ENCODE results near the gene SPDYE4. TPM values are rescaled to one million over a fixed set of nuclear protein-coding genes. Genes with fewer than 3 reads are reported as not detected.

SPDYE4 gene
- total and polyA plus RNA-seq, 7 experiments from 2014 or later: 0.34 TPM; not detected in 6

DNA sequence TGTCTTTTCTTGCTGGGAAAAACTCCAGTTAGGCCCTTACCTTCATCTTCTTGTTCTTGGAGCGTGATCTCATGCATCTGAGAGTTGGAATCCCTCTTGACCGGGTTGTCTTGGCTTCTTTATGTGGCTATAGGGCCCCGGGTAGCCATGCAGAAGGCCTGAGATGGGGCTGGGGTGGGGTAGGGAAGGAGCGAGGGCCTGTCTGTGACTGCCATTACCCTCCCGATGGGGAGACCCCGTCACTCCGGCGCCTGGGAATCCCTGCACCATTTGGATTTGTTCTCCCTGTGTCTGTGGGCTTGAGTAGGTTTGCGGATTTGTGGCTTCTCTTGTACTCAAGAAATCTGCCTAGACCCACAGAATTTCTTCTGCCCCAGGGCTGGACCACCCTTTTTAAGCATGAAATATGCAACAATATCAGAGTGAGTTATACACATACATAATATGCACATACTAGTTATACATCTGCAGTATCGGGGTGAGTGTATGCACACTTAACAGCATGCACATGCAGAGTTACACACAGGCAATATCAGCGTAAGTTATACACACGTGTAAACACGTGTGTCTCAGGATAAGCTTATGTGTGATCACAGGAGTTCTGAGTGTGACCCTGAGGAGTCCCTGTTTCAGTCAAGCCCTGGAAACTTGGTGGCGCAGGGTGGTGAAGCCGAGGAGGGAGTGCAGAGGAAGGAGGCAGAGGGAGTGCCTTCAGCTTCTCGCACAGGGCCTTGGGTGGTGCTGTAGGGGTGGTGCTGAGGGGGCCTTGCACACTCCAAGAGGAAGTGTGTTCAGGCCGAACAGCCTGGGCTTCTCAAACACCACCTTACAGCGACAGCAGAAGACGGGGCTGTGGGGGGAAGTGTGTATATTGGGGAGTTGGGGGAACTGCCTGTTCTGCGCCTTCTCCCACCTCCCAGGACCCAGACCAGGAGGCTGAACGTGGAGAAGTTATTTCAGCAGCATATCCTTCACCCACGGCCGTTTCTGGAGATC lies 32.2 kb downstream of the SPDYE4 start:
- no peaks in the 10 kb centered on the region for H3K27me3 ChIP-seq (ENCODE audit: control insufficient read depth in 2 of 2, insufficient read depth in 2 of 2, low read length in 2 of 2)
- no peaks in the 10 kb centered on the region for H3K9me3 Mint-ChIP-seq
- no peaks in the 10 kb centered on the region for H3K36me3 Mint-ChIP-seq
- no peak overlapping the region for H3K4me3 Mint-ChIP-seq
- ChIA-PET CTCF (no interaction called here), POLR2A (no interaction called here)
- intact Hi-C loops (cut with micrococcal nuclease): no loop called here
- no peak overlapping the region for H3K27ac Mint-ChIP-seq
- H3K4me1 Mint-ChIP-seq: peaks cover 0 to 2% (median 0%) of the 10 kb centered on the region in 7 donors
- H3K4me3 ChIP-seq (ENCODE audit: low read length): no peak overlapping the region
- no peaks in the 10 kb centered on the region for H3K36me3 ChIP-seq (ENCODE audit: control insufficient read depth in 2 of 3, insufficient read depth in 3 of 3, low read length in 3 of 3)
- no peaks in the 10 kb centered on the region for H3K9me3 ChIP-seq (ENCODE audit: control insufficient read depth in 2 of 3, low read length in 3 of 3)
- ATAC-seq: peak; percentile 50
- no peaks in the 10 kb centered on the region for H3K4me1 ChIP-seq (ENCODE audit: control insufficient read depth in 2 of 2, insufficient read depth in 2 of 2, low read length in 2 of 2)
- no peak for DNase-seq
- peaks cover 5 to 11% (median 5%) of the 10 kb centered on the region in 5 donors for H3K27me3 Mint-ChIP-seq
- H3K27ac ChIP-seq (ENCODE audit: low read depth, low read length): no peak overlapping the region

DNA sequence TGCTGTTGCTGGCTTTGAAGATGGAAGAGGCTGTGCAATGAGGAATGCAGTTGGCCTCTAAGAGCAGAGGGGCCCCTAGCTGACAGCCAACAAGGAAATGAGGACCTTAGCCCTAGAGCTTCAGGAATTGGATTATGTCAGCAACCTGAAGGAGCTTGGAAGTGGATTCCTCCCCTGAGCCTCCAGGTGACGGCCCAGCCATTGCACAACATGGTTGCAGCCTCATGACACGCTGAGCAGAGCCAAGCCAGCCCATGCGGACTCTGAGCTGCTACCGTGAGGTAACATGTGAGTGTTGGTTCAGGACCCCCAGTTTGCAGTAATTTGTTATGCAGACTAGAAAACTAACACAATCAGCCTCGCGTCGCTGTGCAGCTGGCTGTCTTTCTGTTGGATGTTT lies 33.9 kb downstream of the SPDYE4 start:
- no peak for DNase-seq
- H3K4me1 ChIP-seq (ENCODE audit: control insufficient read depth in 2 of 2, insufficient read depth in 2 of 2, low read length in 2 of 2): no peaks in the 10 kb centered on the region

DNA sequence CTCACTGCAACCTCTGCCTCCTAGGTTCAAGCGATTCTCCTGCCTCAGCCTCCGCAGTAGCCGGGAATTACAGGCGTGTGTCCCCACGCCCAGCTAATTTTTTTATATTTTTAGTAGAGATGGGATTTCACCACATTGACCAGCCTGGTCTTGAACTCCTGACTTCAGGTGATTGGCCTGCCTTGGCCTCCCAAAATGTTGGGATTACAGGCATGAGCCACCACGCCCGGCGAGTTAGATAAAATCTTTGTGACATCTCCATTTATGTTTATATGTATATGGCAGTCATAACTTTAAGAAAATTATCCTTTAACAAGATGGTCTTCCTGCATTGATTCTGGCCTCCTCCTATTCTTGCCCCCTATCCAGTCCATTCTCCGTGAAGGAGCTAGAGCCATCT lies 37.8 kb downstream of the SPDYE4 start:
- Histone ChIP-seq H3K4me1 (ENCODE audit: control insufficient read depth in 2 of 2, insufficient read depth in 2 of 2, low read length in 2 of 2) (no peaks in the 10 kb centered on the region), H3K4me3 (ENCODE audit: low read length) (no peak overlapping the region), H3K27ac (ENCODE audit: low read depth, low read length) (no peak overlapping the region), H3K9me3 (ENCODE audit: control insufficient read depth in 2 of 3, low read length in 3 of 3) (no peaks in the 10 kb centered on the region), H3K27me3 (ENCODE audit: control insufficient read depth in 2 of 2, insufficient read depth in 2 of 2, low read length in 2 of 2) (peaks cover 0 to 3% of the 10 kb centered on the region in 2 donors), H3K36me3 (ENCODE audit: control insufficient read depth in 2 of 3, insufficient read depth in 3 of 3, low read length in 3 of 3) (no peaks in the 10 kb centered on the region)
- Mint-ChIP-seq H3K4me1 (no peaks in the 10 kb centered on the region), H3K27ac (no peak overlapping the region), H3K4me3 (no peak overlapping the region), H3K9me3 (peaks cover 0 to 2% (median 0%) of the 10 kb centered on the region in 11 donors), H3K36me3 (no peaks in the 10 kb centered on the region), H3K27me3 (peaks cover 0 to 9% (median 0%) of the 10 kb centered on the region in 5 donors)
- ATAC-seq: no peak
- ChIA-PET CTCF (no interaction called here), POLR2A (no interaction called here)
- intact Hi-C loops (cut with micrococcal nuclease): no loop called here
- DNase-seq: no peak

More for the DNA sequence above, 33.9 kb downstream of the SPDYE4 start:
- Mint-ChIP-seq H3K36me3 (no peaks in the 10 kb centered on the region), H3K27me3 (peaks cover 4 to 11% (median 7%) of the 10 kb centered on the region in 5 donors), H3K4me1 (peaks cover 0 to 2% (median 0%) of the 10 kb centered on the region in 7 donors), H3K27ac (no peak overlapping the region), H3K4me3 (no peak overlapping the region), H3K9me3 (no peaks in the 10 kb centered on the region)
- CTCF ChIA-PET: no interaction called here
- ATAC-seq: no peak
- Histone ChIP-seq H3K36me3 (ENCODE audit: control insufficient read depth in 2 of 3, insufficient read depth in 3 of 3, low read length in 3 of 3) (no peaks in the 10 kb centered on the region), H3K9me3 (ENCODE audit: control insufficient read depth in 2 of 3, low read length in 3 of 3) (no peaks in the 10 kb centered on the region), H3K27ac (ENCODE audit: low read depth, low read length) (no peak overlapping the region), H3K27me3 (ENCODE audit: control insufficient read depth in 2 of 2, insufficient read depth in 2 of 2, low read length in 2 of 2) (peaks cover 0 to 3% of the 10 kb centered on the region in 2 donors), H3K4me3 (ENCODE audit: low read length) (no peak overlapping the region)
- POLR2A ChIA-PET: no interaction called here
- intact Hi-C loops (cut with micrococcal nuclease): no loop called here

- ChIA-PET POLR2A (no interaction called here), CTCF (no interaction called here)
- no peak for DNase-seq
- peaks cover 0 to 3% of the 10 kb centered on the region in 2 donors for H3K27me3 ChIP-seq (ENCODE audit: control insufficient read depth in 2 of 2, insufficient read depth in 2 of 2, low read length in 2 of 2)
- no peaks in the 10 kb centered on the region for H3K4me1 ChIP-seq (ENCODE audit: control insufficient read depth in 2 of 2, insufficient read depth in 2 of 2, low read length in 2 of 2)
- H3K27ac ChIP-seq (ENCODE audit: low read depth, low read length): no peak overlapping the region
- Mint-ChIP-seq H3K4me3 (no peak overlapping the region), H3K36me3 (no peaks in the 10 kb centered on the region), H3K27me3 (peaks cover 0 to 7% (median 0%) of the 10 kb centered on the region in 5 donors), H3K27ac (no peak overlapping the region), H3K4me1 (no peaks in the 10 kb centered on the region), H3K9me3 (peaks cover 0 to 3% (median 0%) of the 10 kb centered on the region in 11 donors)
- intact Hi-C loops (cut with micrococcal nuclease): no loop called here
- no peaks in the 10 kb centered on the region for H3K9me3 ChIP-seq (ENCODE audit: control insufficient read depth in 2 of 3, low read length in 3 of 3)
- H3K4me3 ChIP-seq (ENCODE audit: low read length): no peak overlapping the region
- no peak for ATAC-seq
- no peaks in the 10 kb centered on the region for H3K36me3 ChIP-seq (ENCODE audit: control insufficient read depth in 2 of 3, insufficient read depth in 3 of 3, low read length in 3 of 3)
Observed at GRCh38 chr17:8719291-8720246, 38.8 kb downstream of the SPDYE4 start.

DNA sequence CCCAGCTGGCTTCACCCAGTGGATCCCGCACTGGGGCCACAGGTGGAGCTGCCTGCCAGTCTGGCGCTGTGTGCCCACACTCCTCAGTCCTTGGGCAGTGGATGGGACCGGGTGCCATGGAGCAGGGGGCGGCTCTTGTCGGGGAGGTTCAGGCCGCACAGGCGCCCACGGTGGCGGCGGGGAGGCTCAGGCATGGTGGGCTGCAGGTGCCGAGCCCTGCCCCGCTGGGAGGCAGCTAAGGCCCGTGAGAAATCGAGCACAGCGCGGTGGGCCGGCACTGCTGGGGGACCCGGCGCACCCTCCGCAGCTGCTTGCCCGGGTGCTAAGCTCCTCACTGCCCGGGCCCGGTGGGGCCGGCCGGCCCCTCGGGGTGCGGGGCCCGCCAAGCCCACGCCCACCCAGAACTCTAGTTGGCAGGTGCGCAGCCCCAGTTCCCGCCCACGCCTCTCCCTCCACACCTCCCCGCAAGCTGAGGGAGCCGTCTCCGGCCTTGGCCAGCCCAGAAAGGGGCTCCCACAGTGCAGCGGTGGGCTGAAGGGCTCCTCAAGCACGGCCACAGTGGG lies 40.3 kb downstream of the SPDYE4 start:
- no peak for ATAC-seq
- peaks cover 0 to 3% of the 10 kb centered on the region in 2 donors for H3K27me3 ChIP-seq (ENCODE audit: control insufficient read depth in 2 of 2, insufficient read depth in 2 of 2, low read length in 2 of 2)
- ChIA-PET CTCF (interaction anchor here (0.6 kb wide), 1 partner anchor 624 kb away, joined by 3 read pairs; no protein-coding TSS in a partner anchor), POLR2A (no interaction called here)
- Mint-ChIP-seq H3K4me1 (peaks cover 0 to 2% (median 0%) of the 10 kb centered on the region in 7 donors), H3K4me3 (no peak overlapping the region), H3K27ac (no peak overlapping the region), H3K9me3 (peaks cover 0 to 4% (median 0%) of the 10 kb centered on the region in 11 donors), H3K27me3 (peaks cover 0 to 7% (median 0%) of the 10 kb centered on the region in 5 donors), H3K36me3 (no peaks in the 10 kb centered on the region)
- no peak for DNase-seq
- H3K36me3 ChIP-seq (ENCODE audit: control insufficient read depth in 2 of 3, insufficient read depth in 3 of 3, low read length in 3 of 3): no peaks in the 10 kb centered on the region
- no peak overlapping the region for H3K27ac ChIP-seq (ENCODE audit: low read depth, low read length)
- intact Hi-C loops (cut with micrococcal nuclease): no loop called here
- no peaks in the 10 kb centered on the region for H3K4me1 ChIP-seq (ENCODE audit: control insufficient read depth in 2 of 2, insufficient read depth in 2 of 2, low read length in 2 of 2)
- no peak overlapping the region for H3K4me3 ChIP-seq (ENCODE audit: low read length)
- H3K9me3 ChIP-seq (ENCODE audit: control insufficient read depth in 2 of 3, low read length in 3 of 3): no peaks in the 10 kb centered on the region

DNA sequence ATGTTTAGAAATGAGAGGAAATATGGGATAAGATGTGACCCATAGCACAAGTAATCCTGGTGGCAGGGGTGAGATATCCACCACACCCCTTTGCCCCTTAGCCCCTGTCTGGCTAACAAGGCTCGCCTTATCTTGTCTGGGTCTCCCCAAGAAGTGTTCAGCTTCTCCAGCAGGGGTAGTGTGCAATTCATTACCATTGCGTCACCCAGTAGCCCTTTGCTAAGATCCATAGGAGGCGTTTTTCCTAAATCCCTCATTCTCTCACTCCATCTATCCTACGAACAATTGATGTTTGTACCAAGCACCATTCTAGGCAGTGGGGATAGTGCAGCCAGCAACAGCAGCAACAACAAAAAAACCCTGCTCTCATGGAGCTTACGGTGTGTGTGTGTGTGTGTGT lies 44.5 kb downstream of the SPDYE4 start:
- intact Hi-C loops (cut with micrococcal nuclease): no loop called here
- Mint-ChIP-seq H3K27ac (no peak overlapping the region), H3K4me3 (no peak overlapping the region), H3K36me3 (no peaks in the 10 kb centered on the region), H3K4me1 (peaks cover 0 to 2% (median 0%) of the 10 kb centered on the region in 7 donors), H3K9me3 (peaks cover 0 to 4% (median 0%) of the 10 kb centered on the region in 11 donors), H3K27me3 (peaks cover 3 to 15% (median 6%) of the 10 kb centered on the region in 5 donors)
- DNase-seq: no peak
- no peak overlapping the region for H3K27ac ChIP-seq (ENCODE audit: low read depth, low read length)
- no peaks in the 10 kb centered on the region for H3K4me1 ChIP-seq (ENCODE audit: control insufficient read depth in 2 of 2, insufficient read depth in 2 of 2, low read length in 2 of 2)
- H3K27me3 ChIP-seq (ENCODE audit: control insufficient read depth in 2 of 2, insufficient read depth in 2 of 2, low read length in 2 of 2): no peaks in the 10 kb centered on the region
- no peak overlapping the region for H3K4me3 ChIP-seq (ENCODE audit: low read length)
- ChIA-PET CTCF (no interaction called here), POLR2A (no interaction called here)
- no peaks in the 10 kb centered on the region for H3K9me3 ChIP-seq (ENCODE audit: control insufficient read depth in 2 of 3, low read length in 3 of 3)
- ATAC-seq: no peak
- H3K36me3 ChIP-seq (ENCODE audit: control insufficient read depth in 2 of 3, insufficient read depth in 3 of 3, low read length in 3 of 3): no peaks in the 10 kb centered on the region

Measured in naive thymus-derived CD4-positive, alpha-beta T cell (primary cell).